Gastrocnemius medialis (tissue), 4 donors: ENCODE data around the gene ANKRD29. TPM values are rescaled to one million over a fixed set of nuclear protein-coding genes. Genes with fewer than 3 reads are reported as not detected.
A peak's percentile ranks its signal among the peaks of the same experiment; 100 is the strongest.

ENCODE experiments used
- ATAC-seq, 2 donors: fragments of 150-250 bp; one replicate each; pipeline ENCODE4 v1.9.1; 2016
- DNase-seq, 2 donors: peaks; one replicate each; pipeline ENCODE4 v3.0.0-alpha.2; 2019
- H3K27ac ChIP-seq, 4 donors: fragments of 200-600 bp; sonication (generic); 1 replicate in 1 of 4; 2 replicates in 3 of 4; pipeline ENCODE4 v1.5.1; 2016 to 2018; ENCODE audit warnings: mild to moderate bottlenecking in 2 of 4, moderate library complexity in 1 of 4
- H3K27me3 ChIP-seq, 3 donors: fragments of 200-600 bp; sonication (generic) in 2 of 3; 1 replicate in 1 of 3; 2 replicates in 2 of 3; pipeline versions ENCODE4 v1.5.1 to v1.6.0; 2016 to 2019; ENCODE audit warnings: mild to moderate bottlenecking in 1 of 3, moderate library complexity in 1 of 3
- H3K36me3 ChIP-seq, 2 donors: fragments of 200-600 bp; sonication (generic) in 1 of 2; one replicate each; pipeline ENCODE4 v1.5.1; 2017 to 2018
- H3K4me1 ChIP-seq, 2 donors: fragments of 200-600 bp; sonication (generic) in 1 of 2; one replicate each; pipeline ENCODE4 v1.5.1; 2016 to 2017; ENCODE audit warnings: mild to moderate bottlenecking in 2 of 2
- H3K4me3 ChIP-seq, 4 donors: fragments of 200-600 bp; sonication (generic) in 3 of 4; 1 replicate in 1 of 4; 2 replicates in 3 of 4; pipeline ENCODE4 v1.5.1; 2016 to 2019; ENCODE audit warnings: mild to moderate bottlenecking in 2 of 4
- H3K9me3 ChIP-seq, 3 donors: fragments of 200-600 bp; sonication (generic) in 2 of 3; 1 replicate in 1 of 3; 2 replicates in 2 of 3; pipeline ENCODE4 v1.5.1; 2016 to 2019
- CTCF ChIP-seq, 5 experiments: fragments of 450-650 bp in 3 of 5; fragments of 200-600 bp in 2 of 5; sonication (generic) in 2 of 5; IDR thresholded peaks in 4 of 5; conservative IDR thresholded peaks in 1 of 5; 1 replicate in 4 of 5; 2 replicates in 1 of 5; pipeline ENCODE4 v1.5.1; 2016 to 2019; ENCODE audit warnings: antibody characterized with exemption in 5 of 5, mild to moderate bottlenecking in 3 of 5, moderate library complexity in 3 of 5
- POLR2A ChIP-seq, 2 donors: fragments of 450-650 bp; IDR thresholded peaks; one replicate each; pipeline ENCODE4 v1.6.1; 2017; ENCODE audit warnings: antibody characterized with exemption in 2 of 2, mild to moderate bottlenecking in 2 of 2, moderate library complexity in 2 of 2
- in situ Hi-C, 4 donors: fragments of 200-750 bp; cut with MboI; loops; one replicate each; pipeline versions ENCODE4 v1.15.0 to v1.8.0; 2017; ENCODE audit warnings: low sequenced_read_pairs in 4 of 4
- intact Hi-C: fragments of 100-400 bp; cut with DNase I; formaldehyde crosslinking; loops from one replicate; pipeline ENCODE4 v1.15.1; 2023; ENCODE audit warnings: low total_unique reads
- total RNA-seq, 4 donors: library from RNA; depleted of rRNA; stranded (reverse); fragments of >200 nt; gene quantifications; one replicate each; pipeline versions ENCODE4 v1.1.0 to v1.2.3, GENCODE V29; 2016

ANKRD29 gene
- total RNA-seq, 4 donors from 2014 or later, result 0.93 to 2.8 (median 1.6) TPM

- H3K4me1 ChIP-seq, result no peaks in the 10 kb centered on the region
- DNase-seq, result no peak
- no peaks in the 10 kb centered on the region for H3K27me3 ChIP-seq
- ATAC-seq, result no peak
- H3K4me3 ChIP-seq, result no peak overlapping the region
- no peak for TF ChIP-seq POLR2A (IDR thresholded peaks at IDR 0.05)
- no peak for TF ChIP-seq CTCF (IDR thresholded peaks at IDR 0.05 in 4 of 5, conservative IDR thresholded peaks at IDR 0.05 in 1 of 5)
- no peaks in the 10 kb centered on the region for H3K36me3 ChIP-seq
- intact Hi-C loops (no loop called here), in situ Hi-C loops (loop anchor here in 1 of 4 donors (25.0 kb wide), 1 partner anchor 463 kb away; the partner anchor contains the start of gene CABLES1)
- H3K9me3 ChIP-seq, result no peaks in the 10 kb centered on the region
- no peak overlapping the region for H3K27ac ChIP-seq
Observed at GRCh38 chr18:23599809-23600208, 62.9 kb downstream of the ANKRD29 start.

GRCh38 chr18:23596183-23596582 lies 66.5 kb downstream of the ANKRD29 start:
- in situ Hi-C loops, result loop anchor here in 1 of 4 donors (25.0 kb wide), 1 partner anchor 459 kb away; the partner anchor contains the start of gene CABLES1
- Histone ChIP-seq H3K27me3 (no peaks in the 10 kb centered on the region), H3K36me3 (no peaks in the 10 kb centered on the region), H3K4me1 (no peaks in the 10 kb centered on the region), H3K9me3 (no peaks in the 10 kb centered on the region), H3K27ac (no peak overlapping the region), H3K4me3 (no peak overlapping the region)
- DNase-seq (peak in 1 of 2 donors; percentile 27), ATAC-seq (no peak)
- intact Hi-C loops, result no loop called here
- TF ChIP-seq POLR2A (IDR thresholded peaks at IDR 0.05) (no peak), CTCF (IDR thresholded peaks at IDR 0.05 in 4 of 5, conservative IDR thresholded peaks at IDR 0.05 in 1 of 5) (no peak)

- Histone ChIP-seq H3K4me1 (no peaks in the 10 kb centered on the region), H3K27ac (no peak overlapping the region)
Observed at GRCh38 chr18:23595591-23595990, 67.1 kb downstream of the ANKRD29 start.

GRCh38 chr18:23593720-23594119 lies 69.0 kb downstream of the ANKRD29 start:
- no peak for ATAC-seq
- in situ Hi-C loops, result loop anchor here in 1 of 4 donors (25.0 kb wide), 1 partner anchor 456 kb away; the partner anchor contains the start of gene CABLES1

More at GRCh38 chr18:23595591-23595990, 67.1 kb downstream of the ANKRD29 start:
- Histone ChIP-seq H3K27me3 (no peaks in the 10 kb centered on the region), H3K9me3 (no peaks in the 10 kb centered on the region), H3K36me3 (no peaks in the 10 kb centered on the region), H3K4me3 (no peak overlapping the region)
- no peak for ATAC-seq
- DNase-seq, result no peak
- intact Hi-C loops, result no loop called here
- TF ChIP-seq CTCF (IDR thresholded peaks at IDR 0.05 in 4 of 5, conservative IDR thresholded peaks at IDR 0.05 in 1 of 5) (no peak), POLR2A (IDR thresholded peaks at IDR 0.05) (no peak)
- in situ Hi-C loops, result loop anchor here in 1 of 4 donors (25.0 kb wide), 1 partner anchor 458 kb away; the partner anchor contains the start of gene CABLES1

More at GRCh38 chr18:23593720-23594119, 69.0 kb downstream of the ANKRD29 start:
- Histone ChIP-seq H3K4me3 (no peak overlapping the region), H3K27me3 (no peaks in the 10 kb centered on the region), H3K36me3 (no peaks in the 10 kb centered on the region), H3K9me3 (no peaks in the 10 kb centered on the region), H3K4me1 (no peaks in the 10 kb centered on the region), H3K27ac (no peak overlapping the region)
- DNase-seq, result no peak
- intact Hi-C loops, result no loop called here
- no peak for TF ChIP-seq POLR2A (IDR thresholded peaks at IDR 0.05)
- no peak for TF ChIP-seq CTCF (IDR thresholded peaks at IDR 0.05 in 4 of 5, conservative IDR thresholded peaks at IDR 0.05 in 1 of 5)
